Esophagus muscularis mucosa (tissue), 4 donors: ENCODE data around the gene GAS7. TPM values are rescaled to one million over a fixed set of nuclear protein-coding genes. Genes with fewer than 3 reads are reported as not detected.
A peak's percentile ranks its signal among the peaks of the same experiment; 100 is the strongest.

Source experiments
- DNase-seq: peaks from one replicate; pipeline ENCODE4 v3.0.0-alpha.2; 2017; ENCODE audit errors: extremely low spot score
- H3K27ac ChIP-seq, 4 donors: fragments of 200-600 bp; sonication (generic); replicated peaks in 1 of 4; 1 replicate in 3 of 4; 2 replicates in 1 of 4; pipeline ENCODE4 v1.5.1; 2016 to 2019; ENCODE audit warnings: mild to moderate bottlenecking in 1 of 4
- H3K27me3 ChIP-seq, 4 donors: fragments of 200-600 bp; sonication (generic); one replicate each; pipeline versions ENCODE4 v1.5.1 to v1.6.0; 2016 to 2019
- H3K36me3 ChIP-seq, 4 donors: fragments of 200-600 bp; sonication (generic); one replicate each; pipeline ENCODE4 v1.5.1; 2016 to 2019
- H3K4me1 ChIP-seq, 4 donors: fragments of 200-600 bp; sonication (generic); one replicate each; pipeline ENCODE4 v1.5.1; 2016 to 2019
- H3K4me3 ChIP-seq, 4 donors: fragments of 200-600 bp; sonication (generic); 1 replicate in 2 of 4; 2 replicates in 2 of 4; pipeline ENCODE4 v1.5.1; 2016 to 2019; ENCODE audit warnings: mild to moderate bottlenecking in 4 of 4, moderate library complexity in 1 of 4
- H3K9me3 ChIP-seq, 4 donors: fragments of 200-600 bp; sonication (generic); 1 replicate in 3 of 4; 2 replicates in 1 of 4; pipeline ENCODE4 v1.5.1; 2016 to 2019
- EP300 ChIP-seq: sonication (generic); formaldehyde crosslinking; IDR thresholded peaks from one replicate; pipeline ENCODE4 v1.6.1; 2017; ENCODE audit warnings: antibody characterized with exemption
- POLR2A ChIP-seq: fragments of 450-650 bp; IDR thresholded peaks from one replicate; pipeline ENCODE4 v1.6.1; 2017; ENCODE audit warnings: antibody characterized with exemption, moderate library complexity, mild to moderate bottlenecking, low read depth
- POLR2AphosphoS5 ChIP-seq, 2 donors: sonication (generic); formaldehyde crosslinking; IDR thresholded peaks; one replicate each; pipeline ENCODE4 v1.6.1; 2017; ENCODE audit warnings: antibody characterized with exemption in 2 of 2
- WGBS: methylation state at CpG from one replicate; pipeline ENCODE4 v1.1.5; 2018; 5-methylcytosine and 5-hydroxymethylcytosine counted together
- intact Hi-C: fragments of 100-400 bp; cut with DNase I; formaldehyde crosslinking; loops from one replicate; pipeline ENCODE4 v1.15.1; 2023
- total RNA-seq, 4 donors: library from RNA; depleted of rRNA; stranded (reverse); fragments of >200 nt; gene quantifications; one replicate each; pipeline versions ENCODE4 v1.1.0 to v1.2.1, GENCODE V29; 2016
- TF ChIP-seq, protein P1 (sequence below), 3 experiments: fragments of 200-600 bp in 2 of 3; fragments of 450-650 bp in 1 of 3; sonication (generic) in 2 of 3; IDR thresholded peaks; one replicate each; pipeline ENCODE4 v1.5.1; 2017 to 2019; ENCODE audit warnings: antibody characterized with exemption in 3 of 3, mild to moderate bottlenecking in 2 of 3, moderate library complexity in 1 of 3

Gene GAS7
- total RNA-seq, 4 donors from 2014 or later: 77.3 to 124 (median 86.7) TPM

DNA sequence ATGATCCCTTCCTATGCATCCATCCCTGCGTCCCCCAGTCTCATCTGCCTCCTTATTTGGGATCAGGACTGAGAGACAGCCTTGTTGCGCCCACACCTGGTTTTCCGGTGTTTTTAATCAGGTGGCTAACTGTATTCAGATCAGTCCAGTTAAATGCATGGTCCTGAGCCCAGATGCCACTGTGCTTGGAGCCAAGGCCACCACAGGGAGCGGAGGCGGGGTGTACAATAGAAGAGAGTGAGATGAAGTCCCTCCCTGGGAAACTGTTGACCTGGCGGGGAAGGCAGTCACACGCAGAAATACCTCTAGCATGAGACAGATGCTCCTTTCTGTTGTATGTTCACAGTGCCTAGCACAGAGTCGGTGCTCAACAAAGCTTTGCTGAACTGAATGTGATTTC, 299.6 kb downstream of the GAS7 start:
- no peaks in the 10 kb centered on the region for H3K27me3 ChIP-seq
- H3K9me3 ChIP-seq: peaks cover 0 to 13% (median 4%) of the 10 kb centered on the region in 4 donors
- H3K27ac ChIP-seq: peak overlapping the region in 2 of 4 donors; percentile 31 to 33
- 84% methylated on average over 8 of the region's 8 CpGs for WGBS
- H3K4me3 ChIP-seq: no peak overlapping the region
- no peaks in the 10 kb centered on the region for H3K36me3 ChIP-seq
- DNase-seq: no peak
- H3K4me1 ChIP-seq: peaks cover 0 to 17% (median 12%) of the 10 kb centered on the region in 4 donors
- intact Hi-C loops: loop anchor here (10.0 kb wide), 1 partner anchor 164 kb away; no protein-coding TSS in a partner anchor
- TF ChIP-seq EP300 (no peak), POLR2AphosphoS5 (IDR thresholded peaks at IDR 0.05) (no peak), POLR2A (no peak)
- TF ChIP-seq, protein P1, sequence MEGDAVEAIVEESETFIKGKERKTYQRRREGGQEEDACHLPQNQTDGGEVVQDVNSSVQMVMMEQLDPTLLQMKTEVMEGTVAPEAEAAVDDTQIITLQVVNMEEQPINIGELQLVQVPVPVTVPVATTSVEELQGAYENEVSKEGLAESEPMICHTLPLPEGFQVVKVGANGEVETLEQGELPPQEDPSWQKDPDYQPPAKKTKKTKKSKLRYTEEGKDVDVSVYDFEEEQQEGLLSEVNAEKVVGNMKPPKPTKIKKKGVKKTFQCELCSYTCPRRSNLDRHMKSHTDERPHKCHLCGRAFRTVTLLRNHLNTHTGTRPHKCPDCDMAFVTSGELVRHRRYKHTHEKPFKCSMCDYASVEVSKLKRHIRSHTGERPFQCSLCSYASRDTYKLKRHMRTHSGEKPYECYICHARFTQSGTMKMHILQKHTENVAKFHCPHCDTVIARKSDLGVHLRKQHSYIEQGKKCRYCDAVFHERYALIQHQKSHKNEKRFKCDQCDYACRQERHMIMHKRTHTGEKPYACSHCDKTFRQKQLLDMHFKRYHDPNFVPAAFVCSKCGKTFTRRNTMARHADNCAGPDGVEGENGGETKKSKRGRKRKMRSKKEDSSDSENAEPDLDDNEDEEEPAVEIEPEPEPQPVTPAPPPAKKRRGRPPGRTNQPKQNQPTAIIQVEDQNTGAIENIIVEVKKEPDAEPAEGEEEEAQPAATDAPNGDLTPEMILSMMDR (IDR thresholded peaks at IDR 0.05): no peak

DNA sequence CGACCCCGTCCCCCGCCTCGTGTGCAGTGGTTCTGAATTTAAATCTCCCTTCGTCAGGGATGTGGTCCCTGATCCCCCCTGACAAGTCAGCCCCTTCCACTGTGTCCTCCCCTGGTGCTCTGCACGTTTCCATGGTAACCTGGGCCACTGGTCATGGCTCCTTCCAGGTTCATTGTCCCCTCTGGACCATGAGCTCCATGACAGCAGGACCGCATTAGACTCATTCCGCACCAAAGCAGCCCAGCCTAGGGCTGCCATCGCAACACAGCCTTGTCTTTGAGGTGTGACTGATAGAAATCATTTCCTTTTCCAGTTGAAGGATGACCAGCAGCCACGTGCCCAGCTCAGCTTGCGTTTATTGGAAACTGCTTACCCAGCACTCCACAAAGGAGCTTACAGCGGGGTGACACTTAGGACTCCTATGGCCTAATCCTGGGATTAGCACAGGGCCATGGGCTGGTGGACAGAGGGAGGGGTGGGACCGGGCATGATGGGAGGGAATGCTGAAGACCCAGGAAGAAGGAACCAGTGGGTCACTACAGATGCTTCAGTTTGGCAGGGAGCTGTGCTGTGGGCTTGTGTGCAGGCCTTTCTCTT, 300.9 kb downstream of the GAS7 start:
- no peak for TF ChIP-seq EP300
- Histone ChIP-seq H3K9me3 (peaks cover 0 to 13% (median 4%) of the 10 kb centered on the region in 4 donors), H3K4me1 (peaks cover 0 to 17% (median 12%) of the 10 kb centered on the region in 4 donors), H3K27ac (no peak overlapping the region), H3K4me3 (no peak overlapping the region), H3K27me3 (no peaks in the 10 kb centered on the region), H3K36me3 (no peaks in the 10 kb centered on the region)
- intact Hi-C loops: loop anchor here (10.0 kb wide), 1 partner anchor 163 kb away; no protein-coding TSS in a partner anchor
- 88% methylated on average over 12 of the region's 13 CpGs for WGBS
- DNase-seq: no peak

DNA sequence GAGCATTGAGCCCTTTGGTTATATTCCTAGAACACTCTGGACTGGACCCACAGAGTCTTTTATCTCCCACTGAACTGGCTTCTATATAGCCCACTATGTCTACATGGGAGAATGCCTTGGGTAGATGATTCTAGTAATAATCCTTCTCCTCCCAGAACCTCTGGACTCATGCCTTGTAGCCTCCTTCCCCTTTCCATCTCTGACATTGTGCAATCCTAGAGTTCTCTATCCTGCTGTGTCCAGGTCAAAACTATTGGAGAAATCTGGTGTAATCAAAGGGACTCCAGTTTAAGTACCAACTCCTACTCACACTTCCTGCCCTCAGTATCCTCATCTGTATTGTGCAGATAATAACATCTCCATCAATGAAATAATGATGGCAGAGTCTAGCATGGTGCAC, 302.5 kb downstream of the GAS7 start:
- H3K27ac ChIP-seq: no peak overlapping the region
- H3K36me3 ChIP-seq: no peaks in the 10 kb centered on the region
- no peak overlapping the region for H3K4me3 ChIP-seq
- no peaks in the 10 kb centered on the region for H3K27me3 ChIP-seq
- intact Hi-C loops: loop anchor here (10.0 kb wide), 1 partner anchor 161 kb away; no protein-coding TSS in a partner anchor
- no peak for DNase-seq
- TF ChIP-seq POLR2AphosphoS5 (IDR thresholded peaks at IDR 0.05): no peak
- no peak for TF ChIP-seq POLR2A
- TF ChIP-seq, protein P1 (IDR thresholded peaks at IDR 0.05): no peak
- no peak for TF ChIP-seq EP300
- H3K4me1 ChIP-seq: peaks cover 0 to 17% (median 12%) of the 10 kb centered on the region in 4 donors
- H3K9me3 ChIP-seq: peaks cover 0 to 13% (median 4%) of the 10 kb centered on the region in 4 donors

DNA sequence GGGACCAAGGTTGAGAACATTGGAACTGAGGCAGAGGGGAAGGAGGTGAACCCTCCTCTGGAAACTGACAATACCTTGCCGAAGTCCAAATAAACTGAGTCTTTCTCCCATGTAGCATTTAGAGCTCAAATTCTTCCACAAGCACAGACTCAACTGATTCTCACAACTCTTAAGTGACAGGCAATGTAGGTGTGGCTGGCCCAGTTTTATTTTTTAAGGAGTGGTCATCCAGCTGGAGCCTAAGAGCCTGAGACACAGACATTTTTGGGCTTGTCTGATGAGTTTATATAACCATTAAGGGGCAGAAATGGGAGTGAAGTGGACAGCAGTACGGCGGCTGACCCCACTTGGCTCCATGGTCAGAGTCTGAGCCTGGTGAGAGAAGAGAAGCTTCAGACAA, 304.2 kb downstream of the GAS7 start:
- no peak overlapping the region for H3K27ac ChIP-seq
- intact Hi-C loops: loop anchor here (10.0 kb wide), 1 partner anchor 159 kb away; no protein-coding TSS in a partner anchor
- 82% methylated on average over 3 of the region's 3 CpGs for WGBS

DNA sequence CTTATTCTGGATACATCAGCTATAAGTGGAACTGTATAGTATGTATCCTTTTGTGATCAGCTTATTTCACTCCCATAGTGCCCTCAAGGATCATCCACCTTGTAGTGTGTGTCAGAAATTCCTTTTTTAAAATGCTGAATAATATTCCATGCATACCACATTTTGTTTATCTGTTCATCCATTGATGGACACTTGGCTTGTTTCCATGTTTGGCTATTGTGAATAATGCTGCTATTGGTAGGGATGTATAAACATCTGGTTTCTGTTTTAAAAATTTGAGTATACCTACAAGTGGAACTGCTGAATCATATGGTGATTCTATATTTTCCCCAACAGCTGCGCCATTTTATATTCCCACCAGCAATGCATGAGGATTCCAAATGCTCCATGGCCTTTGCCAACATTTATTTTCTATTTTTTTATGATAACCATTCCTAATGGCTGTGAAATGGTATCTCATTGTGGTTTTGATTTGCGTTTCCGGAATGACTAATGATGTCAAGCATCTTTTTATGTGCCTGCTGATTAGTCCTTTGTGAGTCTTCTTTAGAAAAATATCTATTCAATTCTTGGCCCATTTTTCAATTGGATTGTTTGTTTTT, 304.9 kb downstream of the GAS7 start:
- TF ChIP-seq POLR2A (no peak), EP300 (no peak), POLR2AphosphoS5 (IDR thresholded peaks at IDR 0.05) (no peak)
- TF ChIP-seq, protein P1 (IDR thresholded peaks at IDR 0.05): no peak
- Histone ChIP-seq H3K4me3 (no peak overlapping the region), H3K27me3 (no peaks in the 10 kb centered on the region), H3K36me3 (no peaks in the 10 kb centered on the region), H3K4me1 (no peaks in the 10 kb centered on the region), H3K9me3 (peaks cover 0 to 13% (median 4%) of the 10 kb centered on the region in 4 donors), H3K27ac (no peak overlapping the region)
- 86% methylated on average over 3 of the region's 3 CpGs for WGBS
- no peak for DNase-seq
- intact Hi-C loops: loop anchor here (10.0 kb wide), 1 partner anchor 159 kb away; no protein-coding TSS in a partner anchor

More for the DNA sequence above, 304.2 kb downstream of the GAS7 start:
- Histone ChIP-seq H3K4me1 (peaks cover 0 to 4% (median 2%) of the 10 kb centered on the region in 4 donors), H3K27me3 (no peaks in the 10 kb centered on the region), H3K36me3 (no peaks in the 10 kb centered on the region), H3K4me3 (no peak overlapping the region), H3K9me3 (peaks cover 0 to 13% (median 4%) of the 10 kb centered on the region in 4 donors)
- no peak for TF ChIP-seq POLR2A
- TF ChIP-seq POLR2AphosphoS5 (IDR thresholded peaks at IDR 0.05): no peak
- TF ChIP-seq EP300: no peak
- TF ChIP-seq, protein P1 (IDR thresholded peaks at IDR 0.05): no peak
- DNase-seq: no peak
